Keratinocyte (primary cell): ENCODE data around the gene MAZ. TPM values are rescaled to one million over a fixed set of nuclear protein-coding genes. Genes with fewer than 3 reads are reported as not detected.

ENCODE experiments used
- DNase-seq: peaks from one replicate; pipeline ENCODE4 v3.0.0-alpha.2; 2011; ENCODE audit warnings: low read depth, missing footprints, low spot score
- FAIRE-seq: peaks from 2 replicates; lab custom pipeline; 2011; peaks lifted over from hg19 to GRCh38; lab: Jason Lieb, UNC
- H2AFZ ChIP-seq: 2 replicates; pipeline ENCODE4 v1.6.0; 2012; ENCODE audit warnings: low read length, control low read depth, inconsistent platforms; ENCODE audit not compliant: control insufficient read depth
- H3K27ac ChIP-seq: 2 replicates; pipeline ENCODE4 v1.5.1; 2011; ENCODE audit warnings: low read length; ENCODE audit not compliant: control insufficient read depth, insufficient read depth
- H3K27me3 ChIP-seq: 3 replicates; pipeline ENCODE4 v1.6.0; 2011; ENCODE audit warnings: low read length; ENCODE audit not compliant: control insufficient read depth, insufficient read depth; ENCODE audit errors: extremely low read depth
- H3K36me3 ChIP-seq, 2 experiments: 2 replicates in 1 of 2; 3 replicates in 1 of 2; pipeline ENCODE4 v1.5.1; 2011; ENCODE audit warnings: low read length in 2 of 2, mild to moderate bottlenecking in 1 of 2; ENCODE audit not compliant: control insufficient read depth in 2 of 2, insufficient read depth in 2 of 2; ENCODE audit errors: extremely low read depth in 1 of 2
- H3K4me1 ChIP-seq: 3 replicates; pipeline ENCODE4 v1.5.1; 2011; ENCODE audit warnings: low read length; ENCODE audit not compliant: control insufficient read depth, insufficient read depth; ENCODE audit errors: extremely low read depth
- H3K4me2 ChIP-seq: 3 replicates; pipeline ENCODE4 v1.6.0; 2011; ENCODE audit warnings: low read depth, low read length; ENCODE audit not compliant: control insufficient read depth, insufficient read depth; ENCODE audit errors: extremely low read depth
- H3K4me3 ChIP-seq, 3 experiments: fragments of 200-600 bp in 1 of 3; sonication (generic) in 1 of 3; 2 replicates in 2 of 3; 3 replicates in 1 of 3; pipeline ENCODE4 v1.5.1; 2011 to 2016; ENCODE audit warnings: low read length in 3 of 3, mild to moderate bottlenecking in 3 of 3, control low read depth in 2 of 3, inconsistent platforms in 1 of 3, low read depth in 1 of 3, mixed read lengths in 1 of 3, mixed run types in 1 of 3, moderate library complexity in 1 of 3; ENCODE audit not compliant: control insufficient read depth in 2 of 3, insufficient read depth in 2 of 3; ENCODE audit errors: extremely low read depth in 1 of 3
- H3K79me2 ChIP-seq: 2 replicates; pipeline ENCODE4 v1.6.0; 2012; ENCODE audit warnings: low read length; ENCODE audit not compliant: control insufficient read depth, insufficient read depth
- H3K9ac ChIP-seq: 3 replicates; pipeline ENCODE4 v1.6.0; 2011; ENCODE audit warnings: low read length; ENCODE audit not compliant: control insufficient read depth, insufficient read depth; ENCODE audit errors: extremely low read depth
- H3K9me1 ChIP-seq: 3 replicates; pipeline ENCODE4 v1.6.0; 2011; ENCODE audit warnings: low read length; ENCODE audit not compliant: control insufficient read depth, insufficient read depth; ENCODE audit errors: extremely low read depth
- H3K9me3 ChIP-seq: 2 replicates; pipeline ENCODE4 v1.5.1; 2012; ENCODE audit warnings: low read depth, low read length; ENCODE audit not compliant: control insufficient read depth
- H4K20me1 ChIP-seq: 3 replicates; pipeline ENCODE4 v1.6.0; 2011; ENCODE audit warnings: low read length; ENCODE audit not compliant: control insufficient read depth, insufficient read depth; ENCODE audit errors: extremely low read depth
- EZH2 ChIP-seq: IDR thresholded peaks from one replicate; pipeline ENCODE4 v1.6.1; 2012; ENCODE audit warnings: inconsistent platforms, mild to moderate bottlenecking, low read length, moderate library complexity
- dilution Hi-C: fragments of 300-500 bp; cut with MboI; formaldehyde crosslinking; loops from one replicate; pipeline ENCODE4 v1.7.0; 2020; ENCODE audit warnings: low sequenced_read_pairs; ENCODE audit not compliant: extremely low pct_ligation_motif_present
- polyA plus RNA-seq, 5 experiments: library from polyadenylated mRNA; depleted of rRNA in 3 of 5; stranded (reverse) in 3 of 5; stranded (forward) in 1 of 5; unstranded in 1 of 5; fragments of >200 nt; gene quantifications; 1 replicate in 1 of 5; 2 replicates in 3 of 5; 3 replicates in 1 of 5; pipeline versions ENCODE4 v1.2.1 to v1.2.3, GENCODE V29; 2011 to 2012; ENCODE audit warnings: missing spikeins in 2 of 5, low read depth in 1 of 5, low replicate concordance in 1 of 5
- TF ChIP-seq, protein P1 (sequence below), 3 experiments: IDR thresholded peaks in 1 of 3; conservative IDR thresholded peaks in 1 of 3; optimal IDR thresholded peaks in 1 of 3; 2 replicates in 2 of 3; 3 replicates in 1 of 3; pipeline versions ENCODE3 to v1.5.1; 2011; ENCODE audit warnings: low read length in 3 of 3, mild to moderate bottlenecking in 3 of 3, moderate library complexity in 2 of 3, control low read depth in 1 of 3, inconsistent platforms in 1 of 3; ENCODE audit not compliant: insufficient read depth in 2 of 3; ENCODE audit errors: extremely low read depth in 1 of 3

MAZ gene
- polyA plus RNA-seq, 1 donor (not counting 4 experiments of a cell fraction or from before 2014, with no cell fraction given) = 48.5 TPM

DNA sequence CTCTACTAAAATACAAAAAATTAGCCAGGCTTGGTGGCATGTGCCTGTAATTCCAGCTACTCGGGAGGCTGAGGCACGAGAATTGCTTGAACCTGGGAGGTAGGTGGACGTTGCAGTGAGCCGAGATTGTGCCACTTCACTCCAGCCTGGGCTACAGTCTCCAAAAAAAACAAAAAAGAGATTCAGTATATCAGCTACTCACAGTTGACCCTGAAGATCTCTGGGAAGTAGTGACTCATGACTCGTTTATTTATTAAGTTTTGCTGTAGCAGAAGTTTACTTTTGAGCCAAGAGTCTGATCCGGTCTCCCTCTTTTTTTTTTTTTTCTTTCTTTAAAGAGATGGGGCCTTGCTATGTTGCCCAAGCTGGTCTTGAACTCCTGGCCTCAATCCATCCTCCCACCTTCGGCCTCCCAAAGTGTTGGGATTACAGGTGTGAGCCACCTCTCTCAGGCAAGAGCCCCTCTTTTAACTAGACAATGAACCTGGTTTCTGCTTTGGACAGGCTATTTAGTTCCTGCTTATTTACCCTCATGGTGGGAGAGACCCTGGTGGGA, 18.3 kb downstream of the MAZ start:
- DNase-seq = no peak
- H3K9ac ChIP-seq = no peak overlapping the region
- H3K9me1 ChIP-seq = peaks cover 6% of the 10 kb centered on the region
- H3K79me2 ChIP-seq = peaks cover 70% of the 10 kb centered on the region
- no peaks in the 10 kb centered on the region for H3K9me3 ChIP-seq
- H3K4me2 ChIP-seq = peak overlapping the region; percentile 39
- H4K20me1 ChIP-seq = no peaks in the 10 kb centered on the region
- H2AFZ ChIP-seq = no peak overlapping the region
- H3K27me3 ChIP-seq = no peaks in the 10 kb centered on the region
- no peak for FAIRE-seq
- no peak for TF ChIP-seq EZH2
- TF ChIP-seq, protein P1, sequence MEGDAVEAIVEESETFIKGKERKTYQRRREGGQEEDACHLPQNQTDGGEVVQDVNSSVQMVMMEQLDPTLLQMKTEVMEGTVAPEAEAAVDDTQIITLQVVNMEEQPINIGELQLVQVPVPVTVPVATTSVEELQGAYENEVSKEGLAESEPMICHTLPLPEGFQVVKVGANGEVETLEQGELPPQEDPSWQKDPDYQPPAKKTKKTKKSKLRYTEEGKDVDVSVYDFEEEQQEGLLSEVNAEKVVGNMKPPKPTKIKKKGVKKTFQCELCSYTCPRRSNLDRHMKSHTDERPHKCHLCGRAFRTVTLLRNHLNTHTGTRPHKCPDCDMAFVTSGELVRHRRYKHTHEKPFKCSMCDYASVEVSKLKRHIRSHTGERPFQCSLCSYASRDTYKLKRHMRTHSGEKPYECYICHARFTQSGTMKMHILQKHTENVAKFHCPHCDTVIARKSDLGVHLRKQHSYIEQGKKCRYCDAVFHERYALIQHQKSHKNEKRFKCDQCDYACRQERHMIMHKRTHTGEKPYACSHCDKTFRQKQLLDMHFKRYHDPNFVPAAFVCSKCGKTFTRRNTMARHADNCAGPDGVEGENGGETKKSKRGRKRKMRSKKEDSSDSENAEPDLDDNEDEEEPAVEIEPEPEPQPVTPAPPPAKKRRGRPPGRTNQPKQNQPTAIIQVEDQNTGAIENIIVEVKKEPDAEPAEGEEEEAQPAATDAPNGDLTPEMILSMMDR (optimal IDR thresholded peaks at IDR 0.05 in 1 of 3, IDR thresholded peaks at IDR 0.05 in 1 of 3, conservative IDR thresholded peaks at IDR 0.05 in 1 of 3; ENCODE audit: extremely low read depth in 1 of 3, insufficient read depth in 2 of 3, low read length in 3 of 3) = no peak
- dilution Hi-C loops = no loop called here
- H3K27ac ChIP-seq = peak overlapping the region; percentile 34
- peak overlapping the region in 1 of 3 experiments; percentile 21 for H3K4me3 ChIP-seq
- H3K4me1 ChIP-seq = peaks cover 46% of the 10 kb centered on the region
- peaks cover 3 to 5% of the 10 kb centered on the region in 2 experiments for H3K36me3 ChIP-seq

DNA sequence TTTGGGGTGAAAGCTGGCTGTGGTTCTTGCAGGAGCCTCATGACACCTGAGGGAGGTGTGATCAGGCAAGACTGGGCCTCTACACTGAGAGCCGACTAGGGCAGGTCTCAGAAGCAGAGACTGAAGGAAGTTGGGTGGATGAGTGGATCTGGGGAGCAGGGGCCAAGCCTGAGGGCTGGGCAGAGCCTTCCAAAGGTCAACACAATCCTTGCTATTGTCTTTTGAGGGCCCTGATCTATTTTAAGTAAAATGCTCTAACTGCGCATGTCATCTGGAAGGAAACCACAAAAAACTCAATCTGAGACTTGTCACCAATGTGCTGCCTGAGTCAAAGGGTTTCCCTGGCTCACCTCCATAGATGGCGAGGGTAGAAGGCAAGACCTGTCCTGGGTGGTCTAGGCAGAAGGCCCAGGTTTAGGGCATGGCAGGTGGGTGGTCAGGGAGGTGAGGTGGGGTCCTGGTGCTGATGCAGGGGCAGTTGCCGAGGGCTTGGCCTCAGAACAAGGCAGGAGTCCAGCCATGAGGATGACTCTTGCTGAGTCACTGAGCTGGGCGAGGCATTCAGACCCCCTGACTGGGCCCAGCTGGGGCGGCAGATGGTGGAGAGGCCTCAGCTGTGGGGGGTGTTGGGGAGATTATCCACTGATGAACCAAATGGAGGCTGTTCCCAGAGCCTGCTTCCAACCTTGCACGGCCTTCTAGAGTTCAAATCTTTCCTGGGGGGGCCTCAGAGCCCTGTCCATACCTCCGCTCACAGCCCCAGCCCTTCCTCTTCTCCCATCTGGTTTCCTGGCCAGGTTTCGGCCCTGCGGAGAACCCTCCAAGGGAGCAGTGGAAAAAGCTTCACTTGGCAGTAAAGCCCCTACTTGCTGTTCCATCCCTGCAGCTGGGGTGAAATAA, 19.1 kb downstream of the MAZ start:
- dilution Hi-C loops = no loop called here
- peak overlapping the region; percentile 39 for H3K4me2 ChIP-seq
- H3K4me1 ChIP-seq = peaks cover 41% of the 10 kb centered on the region
- TF ChIP-seq, protein P1 (optimal IDR thresholded peaks at IDR 0.05 in 1 of 3, IDR thresholded peaks at IDR 0.05 in 1 of 3, conservative IDR thresholded peaks at IDR 0.05 in 1 of 3; ENCODE audit: extremely low read depth in 1 of 3, insufficient read depth in 2 of 3, low read length in 3 of 3) = no peak
- TF ChIP-seq EZH2 = no peak
- H3K9ac ChIP-seq = no peak overlapping the region
- H3K36me3 ChIP-seq = peaks cover 6 to 8% of the 10 kb centered on the region in 2 experiments
- H3K79me2 ChIP-seq = peaks cover 70% of the 10 kb centered on the region
- H3K4me3 ChIP-seq = peak overlapping the region in 1 of 3 experiments; percentile 21
- peak overlapping the region; percentile 34 for H3K27ac ChIP-seq
- H3K9me3 ChIP-seq = no peaks in the 10 kb centered on the region
- H3K9me1 ChIP-seq = peaks cover 6% of the 10 kb centered on the region
- DNase-seq (no peak), FAIRE-seq (no peak)
- H3K27me3 ChIP-seq = no peaks in the 10 kb centered on the region
- H4K20me1 ChIP-seq = no peaks in the 10 kb centered on the region
- no peak overlapping the region for H2AFZ ChIP-seq
